Choroid plexus epithelial cell (primary cell): ENCODE measurements around the gene FHAD1.

Experiments
- DNase-seq: peaks from one replicate; pipeline ENCODE4 v3.0.0-alpha.2; 2010; ENCODE audit warnings: low read depth
- H3K4me3 ChIP-seq: 2 replicates; pipeline ENCODE4 v1.5.1; 2011; ENCODE audit warnings: low read depth, mild to moderate bottlenecking, control low read depth, low read length, moderate library complexity
- CTCF ChIP-seq: conservative IDR thresholded peaks from 2 replicates; pipeline ENCODE4 v1.5.1; 2011; ENCODE audit warnings: low read depth, mild to moderate bottlenecking, control low read depth, inconsistent platforms, low read length, moderate library complexity

The FHAD1 gene

GRCh38 chr1:15444468-15445389, 197.7 kb downstream of the FHAD1 start:
- H3K4me3 ChIP-seq = no peak overlapping the region
- TF ChIP-seq CTCF = no peak

GRCh38 chr1:15445390-15446122, 198.5 kb downstream of the FHAD1 start:
- no peak overlapping the region for H3K4me3 ChIP-seq
- TF ChIP-seq CTCF = no peak
- no peak for DNase-seq

More at GRCh38 chr1:15444468-15445389, 197.7 kb downstream of the FHAD1 start:
- DNase-seq = no peak

- TF ChIP-seq CTCF = no peak
- DNase-seq = no peak
- no peak overlapping the region for H3K4me3 ChIP-seq
Measured at GRCh38 chr1:15446212-15446611, 199.2 kb downstream of the FHAD1 start.
